HCT116 (cell line): Measurements from ENCODE around the gene PRDM8. TPM values are rescaled to one million over a fixed set of nuclear protein-coding genes. Genes with fewer than 3 reads are reported as not detected.

ENCODE experiments used
- ATAC-seq: fragments of 200-7000 bp; cut with Tn5 transposase; 2 replicates; pipeline ENCODE4 v1.9.1; 2020; ENCODE audit warnings: mild to moderate bottlenecking, moderate library complexity
- BruUV-seq: library from RNA; stranded (reverse); fragments of 400-500 nt; replicated peaks from 2 replicates; lab custom pipeline; 2021; lab: Mats Ljungman, UMichigan
- CTCF ChIA-PET: fragments of 300-600 bp; sonication (Branson Sonifier 250); formaldehyde crosslinking; loops from one replicate; lab custom pipeline; 2021; ENCODE audit warnings: antibody characterized with exemption; lab: Charles Lee
- POLR2A ChIA-PET: fragments of 300-600, 350-600 bp; sonication (Branson Sonifier 250); formaldehyde crosslinking; loops from one replicate; lab custom pipeline; 2021; ENCODE audit warnings: antibody characterized with exemption; lab: Charles Lee
- RAD21 ChIA-PET, 2 experiments: fragments of 300-600 bp; sonication (Branson Sonifier 250); formaldehyde crosslinking; loops; one replicate each; lab custom pipeline; 2023; ENCODE audit warnings: low total read pairs in 2 of 2; ENCODE audit not compliant: uncharacterized antibody in 2 of 2, unreplicated experiment in 2 of 2, low non-redundant PET in 1 of 2; lab: Charles Lee
- DNase-seq: peaks from one replicate; pipeline ENCODE4 v3.0.0-alpha.2; 2010; ENCODE audit warnings: low read depth, low spot score
- H2AFZ ChIP-seq: fragments of 200-600 bp; shearing (Covaris generic), sonication (generic); 2 replicates; pipeline ENCODE4 v1.6.1; 2017; ENCODE audit warnings: low read depth, mixed run types, mixed read lengths, antibody characterized with exemption, low read length; ENCODE audit not compliant: poor library complexity, severe bottlenecking
- H3K27ac ChIP-seq: 2 replicates; pipeline ENCODE4 v1.5.1; 2012; ENCODE audit warnings: low read depth, low read length
- H3K27me3 ChIP-seq: fragments of 200-600 bp; sonication (generic); 2 replicates; pipeline ENCODE4 v1.6.1; 2016; ENCODE audit warnings: mixed run types, low read length, mixed read lengths; ENCODE audit not compliant: insufficient read depth
- H3K36me3 ChIP-seq, 2 experiments: fragments of 200-500 bp in 1 of 2; fragments of 200-600 bp in 1 of 2; sonication (Bioruptor generic) in 1 of 2; sonication (generic) in 1 of 2; 2 replicates each; pipeline versions ENCODE4 v1.5.1 to v1.6.1; 2014 to 2016; ENCODE audit warnings: low read length in 2 of 2, inconsistent platforms in 1 of 2, mixed read lengths in 1 of 2, mixed run types in 1 of 2; ENCODE audit not compliant: insufficient read depth in 2 of 2, control insufficient read depth in 1 of 2
- H3K4me1 ChIP-seq, 2 experiments: fragments of 200-600 bp in 1 of 2; sonication (generic) in 1 of 2; 2 replicates each; pipeline versions ENCODE4 v1.5.1 to v1.6.1; 2012 to 2017; ENCODE audit warnings: low read length in 2 of 2, inconsistent platforms in 1 of 2, mild to moderate bottlenecking in 1 of 2, mixed read lengths in 1 of 2, mixed run types in 1 of 2, moderate library complexity in 1 of 2; ENCODE audit not compliant: insufficient read depth in 2 of 2, control insufficient read depth in 1 of 2
- H3K4me2 ChIP-seq: fragments of 200-600 bp; sonication (generic); 2 replicates; pipeline ENCODE4 v1.6.1; 2017; ENCODE audit warnings: mixed run types, low read length, mixed read lengths
- H3K4me3 ChIP-seq, 2 experiments: fragments of 200-600 bp in 1 of 2; sonication (generic) in 1 of 2; replicated peaks in 1 of 2; 2 replicates each; pipeline ENCODE4 v1.5.1; 2011 to 2016; ENCODE audit warnings: low read length in 2 of 2, control low read depth in 1 of 2, low read depth in 1 of 2, mild to moderate bottlenecking in 1 of 2, mixed read lengths in 1 of 2, mixed run types in 1 of 2
- H3K79me2 ChIP-seq: fragments of 200-600 bp; sonication (generic); 2 replicates; pipeline ENCODE4 v1.6.1; 2017; ENCODE audit warnings: mild to moderate bottlenecking, mixed run types, low read length, moderate library complexity, mixed read lengths; ENCODE audit not compliant: insufficient read depth
- H3K9ac ChIP-seq: fragments of 200-600 bp; sonication (generic); 2 replicates; pipeline ENCODE4 v1.6.1; 2016; ENCODE audit warnings: low read length, mixed read lengths
- H3K9me2 ChIP-seq: fragments of 200-600 bp; sonication (generic), shearing (Covaris generic); 2 replicates; pipeline ENCODE4 v1.6.1; 2017; ENCODE audit warnings: mixed run types, mild to moderate bottlenecking, moderate library complexity; ENCODE audit not compliant: insufficient read depth
- H3K9me3 ChIP-seq, 2 experiments: fragments of 200-500 bp in 1 of 2; fragments of 200-600 bp in 1 of 2; sonication (Bioruptor generic) in 1 of 2; sonication (generic) in 1 of 2; 2 replicates each; pipeline ENCODE4 v1.6.1; 2014 to 2017; ENCODE audit warnings: low read length in 2 of 2, mixed read lengths in 2 of 2, inconsistent platforms in 1 of 2, low read depth in 1 of 2, mild to moderate bottlenecking in 1 of 2, mixed run types in 1 of 2, moderate library complexity in 1 of 2; ENCODE audit not compliant: control insufficient read depth in 1 of 2, insufficient read depth in 1 of 2
- H4K20me1 ChIP-seq: fragments of 200-600 bp; sonication (generic), shearing (Covaris generic); 2 replicates; pipeline ENCODE4 v1.6.1; 2017; ENCODE audit warnings: mixed run types, mild to moderate bottlenecking, moderate library complexity; ENCODE audit not compliant: insufficient read depth
- CTCF ChIP-seq, 3 experiments: fragments of 200-600 bp in 1 of 3; sonication (generic) in 1 of 3; IDR thresholded peaks in 2 of 3; conservative IDR thresholded peaks in 1 of 3; 2 replicates each; pipeline ENCODE4 v1.5.1; 2012 to 2017; ENCODE audit warnings: low read depth in 2 of 3, low read length in 2 of 3, antibody characterized with exemption in 1 of 3, borderline replicate concordance in 1 of 3, control low read depth in 1 of 3, mild to moderate bottlenecking in 1 of 3, mixed read lengths in 1 of 3, mixed run types in 1 of 3, moderate library complexity in 1 of 3; ENCODE audit not compliant: insufficient read depth in 1 of 3
- FOSL1 ChIP-seq: IDR thresholded peaks from 2 replicates; pipeline ENCODE4 v1.6.1; 2012; ENCODE audit warnings: low read depth
- MAX ChIP-seq: IDR thresholded peaks from 2 replicates; pipeline ENCODE4 v1.6.1; 2012
- SIN3A ChIP-seq: IDR thresholded peaks from 2 replicates; pipeline ENCODE4 v1.6.1; 2012; ENCODE audit warnings: low read depth
- intact Hi-C: fragments of 100-400 bp; cut with micrococcal nuclease; formaldehyde crosslinking; loops from 2 replicates; pipeline ENCODE4 v1.10.0; 2022
- total RNA-seq: library from RNA; stranded (reverse); gene quantifications from one replicate; pipeline ENCODE4 v1.2.1, GENCODE V29; 2021; ENCODE audit not compliant: unreplicated experiment

The PRDM8 gene
- total RNA-seq, 1 experiment from 2014 or later, result 1.4 TPM

- TF ChIP-seq MAX, result no peak
These were observed 12.2 kb upstream of the PRDM8 start (continued) for GRCh38 chr4:80184825-80185756.

- no peaks in the 10 kb centered on the region for H3K79me2 ChIP-seq
- BruUV-seq, result no TSS peak
- no peak overlapping the region for H3K9ac ChIP-seq
- TF ChIP-seq FOSL1, result no peak
- no peak for TF ChIP-seq CTCF (IDR thresholded peaks at IDR 0.05 in 2 of 3, conservative IDR thresholded peaks at IDR 0.05 in 1 of 3; ENCODE audit: borderline replicate concordance in 1 of 3, insufficient read depth in 1 of 3, low read depth in 2 of 3, low read length in 2 of 3)
- TF ChIP-seq SIN3A, result no peak
- H3K36me3 ChIP-seq, result no peaks in the 10 kb centered on the region
- no peak for ATAC-seq
- H4K20me1 ChIP-seq, result no peaks in the 10 kb centered on the region
- peaks cover 0 to 10% of the 10 kb centered on the region in 2 experiments; a peak in 1 of 4 replicates for H3K4me1 ChIP-seq
- H3K4me3 ChIP-seq, result no peak overlapping the region
- no peak for DNase-seq
- no peak overlapping the region for H3K4me2 ChIP-seq
- no peaks in the 10 kb centered on the region for H3K27me3 ChIP-seq
- no peak overlapping the region for H2AFZ ChIP-seq
- RAD21 ChIA-PET, result no interaction called here
- no peaks in the 10 kb centered on the region for H3K9me2 ChIP-seq
- intact Hi-C loops, result no loop called here
- POLR2A ChIA-PET, result no interaction called here
- CTCF ChIA-PET, result interaction anchor here (0.9 to 1.3 kb wide), 2 partner anchors 30 to 1144 kb away, joined by 3 read pairs; no protein-coding TSS in a partner anchor
- H3K27ac ChIP-seq, result no peak overlapping the region
- no peaks in the 10 kb centered on the region for H3K9me3 ChIP-seq
These were observed 11.3 kb upstream of the PRDM8 start for GRCh38 chr4:80185787-80186548.
